ENCODE data around the gene EPX. TPM values are rescaled to one million over a fixed set of nuclear protein-coding genes. Genes with fewer than 3 reads are reported as not detected.

EPX gene
- total RNA-seq, 4 donors from 2014 or later: not detected

DNA sequence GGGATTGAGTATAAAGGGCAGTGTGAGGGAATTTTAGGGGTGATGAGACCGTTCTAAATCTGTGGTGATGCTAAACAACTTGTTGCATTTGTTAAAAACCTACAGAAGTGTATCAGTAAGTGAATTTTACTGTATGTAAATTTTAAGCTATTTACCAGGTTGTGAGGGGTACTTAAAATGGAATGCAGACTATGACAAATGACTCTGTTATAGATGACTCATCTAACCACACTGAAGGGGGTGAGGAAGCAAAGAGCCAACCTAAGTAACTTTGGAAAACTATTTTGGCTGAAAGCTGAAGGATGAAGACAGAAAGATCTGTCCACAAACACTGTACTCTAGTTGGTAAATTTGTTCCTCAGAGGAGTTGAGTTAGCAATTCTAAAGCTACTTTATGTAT is 31.8 kb downstream of the EPX start:
- no peaks in the 10 kb centered on the region for H3K9me3 ChIP-seq
- no peak overlapping the region for H3K4me3 ChIP-seq (replicated peaks in 1 of 3)
- H3K27me3 ChIP-seq: no peaks in the 10 kb centered on the region
- H3K4me1 ChIP-seq: peaks cover 0 to 7% of the 10 kb centered on the region in 2 donors
- no peak overlapping the region for H3K27ac ChIP-seq
- DNase-seq: no peak
- H3K36me3 ChIP-seq: no peaks in the 10 kb centered on the region
- intact Hi-C loops (cut with DNase I): no loop called here
- TF ChIP-seq, protein P1, sequence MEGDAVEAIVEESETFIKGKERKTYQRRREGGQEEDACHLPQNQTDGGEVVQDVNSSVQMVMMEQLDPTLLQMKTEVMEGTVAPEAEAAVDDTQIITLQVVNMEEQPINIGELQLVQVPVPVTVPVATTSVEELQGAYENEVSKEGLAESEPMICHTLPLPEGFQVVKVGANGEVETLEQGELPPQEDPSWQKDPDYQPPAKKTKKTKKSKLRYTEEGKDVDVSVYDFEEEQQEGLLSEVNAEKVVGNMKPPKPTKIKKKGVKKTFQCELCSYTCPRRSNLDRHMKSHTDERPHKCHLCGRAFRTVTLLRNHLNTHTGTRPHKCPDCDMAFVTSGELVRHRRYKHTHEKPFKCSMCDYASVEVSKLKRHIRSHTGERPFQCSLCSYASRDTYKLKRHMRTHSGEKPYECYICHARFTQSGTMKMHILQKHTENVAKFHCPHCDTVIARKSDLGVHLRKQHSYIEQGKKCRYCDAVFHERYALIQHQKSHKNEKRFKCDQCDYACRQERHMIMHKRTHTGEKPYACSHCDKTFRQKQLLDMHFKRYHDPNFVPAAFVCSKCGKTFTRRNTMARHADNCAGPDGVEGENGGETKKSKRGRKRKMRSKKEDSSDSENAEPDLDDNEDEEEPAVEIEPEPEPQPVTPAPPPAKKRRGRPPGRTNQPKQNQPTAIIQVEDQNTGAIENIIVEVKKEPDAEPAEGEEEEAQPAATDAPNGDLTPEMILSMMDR (IDR thresholded peaks at IDR 0.05): no peak
- no peak for TF ChIP-seq POLR2A (IDR thresholded peaks at IDR 0.05)
- whole genome bisulfite sequencing, 2 donors: 32 to 49% methylated on average over 1 of the region's 1 CpG

DNA sequence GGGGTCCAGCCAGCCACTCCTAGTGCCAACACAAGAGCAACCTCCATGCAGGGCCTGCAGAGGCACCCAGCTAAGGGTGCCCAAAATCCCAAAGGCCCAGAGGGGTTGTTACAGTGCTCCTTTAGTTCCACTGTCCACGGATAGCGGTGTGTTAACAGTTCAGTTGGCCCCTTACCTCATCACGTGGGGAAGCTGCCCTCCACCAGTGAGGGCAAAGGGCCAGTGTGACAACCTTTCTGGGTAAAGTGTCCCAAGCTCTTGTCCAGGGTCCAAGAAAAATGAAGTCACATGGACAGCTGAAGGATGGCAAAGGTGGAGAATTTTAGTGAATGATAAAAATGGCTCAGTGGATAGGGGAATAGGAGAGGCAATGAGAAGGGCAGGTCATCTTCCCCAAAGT is 35.2 kb downstream of the EPX start:
- no peak overlapping the region for H3K27ac ChIP-seq

DNA sequence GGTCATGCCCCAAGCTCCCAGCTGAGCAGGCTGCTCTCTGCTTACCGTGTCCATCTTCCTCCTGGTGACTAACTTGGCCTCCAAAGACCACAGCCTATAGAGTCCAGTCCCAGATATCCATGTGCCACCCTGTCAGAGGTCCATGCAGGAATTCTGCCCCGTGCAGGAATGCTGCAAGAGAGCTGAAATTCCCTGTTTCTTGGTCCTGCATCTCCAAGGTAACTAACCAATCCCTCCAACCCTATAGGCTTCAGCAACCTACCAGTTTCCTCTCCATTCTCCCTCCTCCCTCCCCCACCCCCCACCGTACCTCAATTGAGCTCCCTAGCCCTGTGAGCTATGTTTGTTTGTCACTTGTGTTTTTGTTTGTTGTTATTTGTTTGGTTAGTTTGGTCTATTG is 36.2 kb downstream of the EPX start:
- no peak for DNase-seq
- Histone ChIP-seq H3K4me3 (replicated peaks in 1 of 3) (no peak overlapping the region), H3K27ac (no peak overlapping the region), H3K27me3 (no peaks in the 10 kb centered on the region), H3K4me1 (no peaks in the 10 kb centered on the region), H3K9me3 (no peaks in the 10 kb centered on the region), H3K36me3 (no peaks in the 10 kb centered on the region)
- intact Hi-C loops (cut with DNase I): no loop called here
- WGBS, 2 donors: 28 to 32% methylated on average over 3 of the region's 3 CpGs
- TF ChIP-seq POLR2A (IDR thresholded peaks at IDR 0.05): no peak
- TF ChIP-seq, protein P1 (IDR thresholded peaks at IDR 0.05): no peak

More for the DNA sequence above, 35.2 kb downstream of the EPX start:
- Histone ChIP-seq H3K27me3 (no peaks in the 10 kb centered on the region), H3K36me3 (no peaks in the 10 kb centered on the region), H3K4me3 (replicated peaks in 1 of 3) (no peak overlapping the region), H3K4me1 (no peaks in the 10 kb centered on the region), H3K9me3 (no peaks in the 10 kb centered on the region)
- intact Hi-C loops (cut with DNase I): no loop called here
- no peak for TF ChIP-seq POLR2A (IDR thresholded peaks at IDR 0.05)
- TF ChIP-seq, protein P1 (IDR thresholded peaks at IDR 0.05): no peak
- no peak for DNase-seq
- WGBS, 2 donors: 79 to 94% methylated on average over 3 of the region's 3 CpGs

DNA sequence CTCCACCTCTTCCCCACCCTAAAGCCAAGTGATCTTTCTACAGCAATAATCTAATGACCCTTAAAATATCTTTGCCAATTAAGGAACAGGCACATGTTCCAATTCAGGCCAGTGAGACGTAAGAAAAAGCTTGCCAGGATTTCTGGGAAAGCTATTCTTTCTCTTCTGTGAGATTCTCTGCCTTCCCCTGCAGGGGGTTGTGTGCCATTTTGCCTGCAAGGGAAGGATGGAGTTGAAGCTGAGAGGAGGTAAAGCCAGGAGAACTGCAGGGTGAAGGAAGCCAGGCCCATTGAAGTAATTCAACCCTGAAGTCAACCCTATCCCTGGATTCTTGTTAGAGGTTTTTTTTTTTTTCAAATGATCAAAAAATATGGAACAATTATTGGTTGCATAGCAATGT is 36.9 kb downstream of the EPX start:
- H3K4me3 ChIP-seq (replicated peaks in 1 of 3): no peak overlapping the region
- WGBS, 2 donors: 56 to 62% methylated on average over 1 of the region's 1 CpG
- H3K4me1 ChIP-seq: no peaks in the 10 kb centered on the region
- intact Hi-C loops (cut with DNase I): no loop called here
- DNase-seq: no peak
- no peaks in the 10 kb centered on the region for H3K9me3 ChIP-seq
- no peaks in the 10 kb centered on the region for H3K36me3 ChIP-seq
- no peak overlapping the region for H3K27ac ChIP-seq
- no peak for TF ChIP-seq POLR2A (IDR thresholded peaks at IDR 0.05)
- TF ChIP-seq, protein P1 (IDR thresholded peaks at IDR 0.05): no peak
- no peaks in the 10 kb centered on the region for H3K27me3 ChIP-seq

DNA sequence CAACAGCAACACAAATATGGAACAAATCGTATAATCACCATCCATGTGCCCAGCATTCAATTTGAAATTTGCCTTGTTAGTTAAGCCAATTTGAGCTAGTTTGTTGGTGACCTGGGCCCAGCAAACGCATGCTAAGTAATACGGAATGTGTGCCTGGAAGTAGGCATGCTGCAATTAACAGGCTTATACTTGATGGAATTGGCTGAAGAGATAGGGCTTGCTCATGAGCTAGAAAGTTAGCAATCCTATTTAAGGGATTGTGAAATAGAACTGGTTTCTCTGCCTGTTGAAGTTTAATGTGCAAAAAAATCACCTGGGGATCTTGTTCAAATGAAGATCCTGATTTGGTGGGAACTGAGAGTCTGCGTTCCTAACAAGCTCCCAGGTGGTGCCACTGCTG is 37.4 kb downstream of the EPX start:
- intact Hi-C loops (cut with DNase I): no loop called here
- no peak for DNase-seq
- no peaks in the 10 kb centered on the region for H3K36me3 ChIP-seq
- H3K27ac ChIP-seq: no peak overlapping the region
- H3K4me3 ChIP-seq (replicated peaks in 1 of 3): no peak overlapping the region
- no peaks in the 10 kb centered on the region for H3K9me3 ChIP-seq
- TF ChIP-seq, protein P1 (IDR thresholded peaks at IDR 0.05): no peak
- no peak for TF ChIP-seq POLR2A (IDR thresholded peaks at IDR 0.05)
- 87 to 88% methylated on average over 4 of the region's 4 CpGs for WGBS, 2 donors
- no peaks in the 10 kb centered on the region for H3K4me1 ChIP-seq
- no peaks in the 10 kb centered on the region for H3K27me3 ChIP-seq
